ENCODE data around the gene GANAB.

- TF ChIP-seq CTCF (IDR thresholded peaks at IDR 0.05; ENCODE audit: poor library complexity) (no peak), EZH2 (IDR thresholded peaks at IDR 0.05; ENCODE audit: borderline replicate concordance) (no peak), EZH2phosphoT487 (IDR thresholded peaks at IDR 0.05; ENCODE audit: low read depth, severe bottlenecking, unreplicated experiment) (no peak)
Observed at GRCh38 chr11:62677156-62677555, 30.7 kb upstream of the GANAB start.

All from hepatocyte (in vitro differentiated cells).